Ectodermal cell (in vitro differentiated cells): ENCODE measurements around the gene SAMD11.
"Not testable (repeated sequence)": the region's sequence is repeated elsewhere in the genome, so short reads cannot be mapped to it uniquely, and the experiment has no call there.

Experiments used
- H3K27ac ChIP-seq: 2 replicates; pipeline ENCODE4 v1.7.0; 2013; ENCODE audit warnings: mild to moderate bottlenecking, low read depth, low read length; ENCODE audit not compliant: insufficient read depth, poor library complexity, severe bottlenecking
- H3K27me3 ChIP-seq: 2 replicates; pipeline ENCODE4 v1.7.0; 2013; ENCODE audit warnings: mild to moderate bottlenecking, low read length; ENCODE audit not compliant: insufficient read depth, control insufficient read depth, poor library complexity, severe bottlenecking
- H3K36me3 ChIP-seq: one replicate; pipeline ENCODE4 v1.7.0; 2013; ENCODE audit warnings: low read length; ENCODE audit not compliant: control insufficient read depth, insufficient read depth
- H3K4me1 ChIP-seq: one replicate; pipeline ENCODE4 v1.7.0; 2013; ENCODE audit warnings: low read length; ENCODE audit not compliant: control insufficient read depth, insufficient read depth
- H3K4me3 ChIP-seq: 2 replicates; pipeline ENCODE4 v1.7.0; 2013; ENCODE audit warnings: low read depth, low read length, control low read depth; ENCODE audit not compliant: insufficient read depth
- H3K9me3 ChIP-seq: 2 replicates; pipeline ENCODE4 v1.7.0; 2013; ENCODE audit warnings: mild to moderate bottlenecking, low read length, moderate library complexity; ENCODE audit not compliant: control insufficient read depth
- WGBS, 2 experiments: methylation state at CpG; one replicate each; pipeline ENCODE4 v1.1.7; 2013; ENCODE audit warnings: missing lambda C conversion rate in 2 of 2; 5-methylcytosine and 5-hydroxymethylcytosine counted together

The SAMD11 gene

GRCh38 chr1:941588-942383, 18.1 kb downstream of the SAMD11 start:
- H3K27me3 ChIP-seq, result peaks cover 73% of the 10 kb centered on the region
- peaks cover 40% of the 10 kb centered on the region for H3K4me1 ChIP-seq
- H3K36me3 ChIP-seq, result peaks cover 5% of the 10 kb centered on the region
- H3K9me3 ChIP-seq, result no peaks in the 10 kb centered on the region
- H3K27ac ChIP-seq, result no peak overlapping the region
- H3K4me3 ChIP-seq, result peak overlapping the region; percentile 31
- WGBS, 2 experiments, result 0 to 1% methylated on average over 98 of the region's 98 CpGs

- H3K27ac ChIP-seq, result no peak overlapping the region
- H3K36me3 ChIP-seq, result peaks cover 5% of the 10 kb centered on the region
- H3K4me1 ChIP-seq, result peaks cover 40% of the 10 kb centered on the region
- peak overlapping the region; percentile 31 for H3K4me3 ChIP-seq
- peaks cover 67% of the 10 kb centered on the region for H3K27me3 ChIP-seq
- WGBS, 2 experiments, result 1% methylated on average over 48 of the region's 48 CpGs
- no peaks in the 10 kb centered on the region for H3K9me3 ChIP-seq
Measured at GRCh38 chr1:942411-942821, 18.7 kb downstream of the SAMD11 start.

- peaks cover 40% of the 10 kb centered on the region for H3K4me1 ChIP-seq
- 27 to 30% methylated on average over 27 of the region's 27 CpGs for WGBS, 2 experiments
- no peak overlapping the region for H3K27ac ChIP-seq
- peak overlapping the region; percentile 6 for H3K4me3 ChIP-seq
- H3K9me3 ChIP-seq, result no peaks in the 10 kb centered on the region
- H3K27me3 ChIP-seq, result peaks cover 61% of the 10 kb centered on the region
- H3K36me3 ChIP-seq, result peaks cover 5% of the 10 kb centered on the region
Measured at GRCh38 chr1:942864-943533, 19.3 kb downstream of the SAMD11 start.

- whole genome bisulfite sequencing, 2 experiments, result 83 to 84% methylated on average over 27 of the region's 27 CpGs
- H3K4me1 ChIP-seq, result peaks cover 36% of the 10 kb centered on the region
- H3K4me3 ChIP-seq, result no peak overlapping the region
- no peaks in the 10 kb centered on the region for H3K9me3 ChIP-seq
- no peak overlapping the region for H3K27ac ChIP-seq
- H3K27me3 ChIP-seq, result peaks cover 54% of the 10 kb centered on the region
- peaks cover 5% of the 10 kb centered on the region for H3K36me3 ChIP-seq
Measured at GRCh38 chr1:943545-944340, 20.0 kb downstream of the SAMD11 start.

GRCh38 chr1:944341-945325, 20.9 kb downstream of the SAMD11 start:
- peaks cover 45% of the 10 kb centered on the region for H3K27me3 ChIP-seq
- H3K4me1 ChIP-seq, result peaks cover 27% of the 10 kb centered on the region
- WGBS, 2 experiments, result 78 to 79% methylated on average over 28 of the region's 28 CpGs
- H3K9me3 ChIP-seq, result no peaks in the 10 kb centered on the region
- no peak overlapping the region for H3K27ac ChIP-seq
- peaks cover 7% of the 10 kb centered on the region for H3K36me3 ChIP-seq
- no peak overlapping the region for H3K4me3 ChIP-seq

GRCh38 chr1:945688-946556, 22.2 kb downstream of the SAMD11 start:
- peaks cover 32% of the 10 kb centered on the region for H3K27me3 ChIP-seq
- H3K27ac ChIP-seq, result no peak overlapping the region
- H3K36me3 ChIP-seq, result peaks cover 17% of the 10 kb centered on the region
- peaks cover 18% of the 10 kb centered on the region for H3K4me1 ChIP-seq
- 94 to 95% methylated on average over 29 of the region's 29 CpGs for WGBS, 2 experiments
- no peaks in the 10 kb centered on the region for H3K9me3 ChIP-seq
- no peak overlapping the region for H3K4me3 ChIP-seq

GRCh38 chr1:946811-947210, 23.1 kb downstream of the SAMD11 start:
- not testable (repeated sequence) for H3K4me3 ChIP-seq, H3K27ac ChIP-seq, H3K9me3 ChIP-seq
- H3K27me3 ChIP-seq, result peaks cover 23% of the 10 kb centered on the region
- peaks cover 12% of the 10 kb centered on the region for H3K4me1 ChIP-seq
- 93 to 96% methylated on average over 13 of the region's 13 CpGs for WGBS, 2 experiments
- H3K36me3 ChIP-seq, result peaks cover 19% of the 10 kb centered on the region

- Histone ChIP-seq H3K36me3 (peaks cover 23% of the 10 kb centered on the region), H3K27ac (no peak overlapping the region), H3K27me3 (peaks cover 12% of the 10 kb centered on the region), H3K4me3 (no peak overlapping the region), H3K4me1 (peaks cover under 1% of the 10 kb centered on the region), H3K9me3 (no peaks in the 10 kb centered on the region)
- WGBS, 2 experiments, result 94 to 96% methylated on average over 15 of the region's 15 CpGs
Measured at GRCh38 chr1:947958-948357, 24.2 kb downstream of the SAMD11 start.

GRCh38 chr1:950268-950667, 26.5 kb downstream of the SAMD11 start:
- peaks cover 41% of the 10 kb centered on the region for H3K36me3 ChIP-seq
- H3K27ac ChIP-seq, result no peak overlapping the region
- no peaks in the 10 kb centered on the region for H3K27me3 ChIP-seq
- H3K9me3 ChIP-seq, result no peaks in the 10 kb centered on the region
- 93 to 95% methylated on average over 9 of the region's 9 CpGs for WGBS, 2 experiments
- no peaks in the 10 kb centered on the region for H3K4me1 ChIP-seq
- no peak overlapping the region for H3K4me3 ChIP-seq
